Gastroesophageal sphincter (tissue), 4 donors: Measurements from ENCODE around the gene BATF3. TPM values are rescaled to one million over a fixed set of nuclear protein-coding genes. Genes with fewer than 3 reads are reported as not detected.

Experiments used
- ATAC-seq: fragments of 150-250 bp; one replicate; pipeline ENCODE4 v1.9.1; 2016; ENCODE audit warnings: mild to moderate bottlenecking, moderate library complexity
- H3K27ac ChIP-seq, 4 donors: fragments of 200-600 bp; sonication (generic) in 3 of 4; 1 replicate in 3 of 4; 2 replicates in 1 of 4; pipeline ENCODE4 v1.5.1; 2016 to 2019
- H3K27me3 ChIP-seq: fragments of 200-600 bp; sonication (generic); one replicate; pipeline ENCODE4 v1.5.1; 2019
- H3K36me3 ChIP-seq, 2 donors: fragments of 200-600 bp; sonication (generic); one replicate each; pipeline ENCODE4 v1.5.1; 2019; ENCODE audit warnings: control low read depth in 1 of 2
- H3K4me1 ChIP-seq, 3 donors: fragments of 200-600 bp; sonication (generic); 1 replicate in 2 of 3; 2 replicates in 1 of 3; pipeline ENCODE4 v1.5.1; 2016 to 2019; ENCODE audit warnings: control low read depth in 2 of 3
- H3K4me3 ChIP-seq, 2 donors: fragments of 200-600 bp; sonication (generic); one replicate each; pipeline ENCODE4 v1.5.1; 2019; ENCODE audit warnings: mild to moderate bottlenecking in 1 of 2, moderate library complexity in 1 of 2
- H3K9me3 ChIP-seq, 3 donors: fragments of 200-600 bp; sonication (generic); one replicate each; pipeline ENCODE4 v1.5.1; 2017 to 2019; ENCODE audit warnings: control low read depth in 2 of 3
- CTCF ChIP-seq, 4 experiments: fragments of 200-600 bp in 2 of 4; fragments of 450-650 bp in 2 of 4; sonication (generic) in 1 of 4; IDR thresholded peaks; one replicate each; pipeline ENCODE4 v1.5.1; 2017 to 2019; ENCODE audit warnings: antibody characterized with exemption in 4 of 4, mild to moderate bottlenecking in 2 of 4, moderate library complexity in 2 of 4
- EP300 ChIP-seq: sonication (generic); formaldehyde crosslinking; IDR thresholded peaks from one replicate; pipeline ENCODE4 v1.6.1; 2017; ENCODE audit warnings: antibody characterized with exemption, mild to moderate bottlenecking
- POLR2A ChIP-seq, 2 donors: fragments of 450-650 bp; IDR thresholded peaks; one replicate each; pipeline ENCODE4 v1.6.1; 2017; ENCODE audit warnings: antibody characterized with exemption in 2 of 2, mild to moderate bottlenecking in 2 of 2, moderate library complexity in 1 of 2
- POLR2AphosphoS5 ChIP-seq: sonication (generic); formaldehyde crosslinking; IDR thresholded peaks from one replicate; pipeline ENCODE4 v1.6.1; 2017; ENCODE audit warnings: antibody characterized with exemption
- WGBS, 2 donors: methylation state at CpG; one replicate each; pipeline ENCODE4 v1.1.5; 2018; ENCODE audit warnings: low coverage in 1 of 2; 5-methylcytosine and 5-hydroxymethylcytosine counted together
- total RNA-seq, 4 donors: library from RNA; depleted of rRNA; stranded (reverse); fragments of >200 nt; gene quantifications; one replicate each; pipeline ENCODE4 v1.1.0, GENCODE V29; 2016

The BATF3 gene
- total RNA-seq, 4 donors from 2014 or later, result 0.31 to 3.9 (median 3.7) TPM

GRCh38 chr1:212688341-212689047 is 11.1 kb downstream of the BATF3 start:
- no peaks in the 10 kb centered on the region for H3K4me1 ChIP-seq
- peaks cover 13% of the 10 kb centered on the region for H3K27me3 ChIP-seq
- no peaks in the 10 kb centered on the region for H3K9me3 ChIP-seq
- H3K4me3 ChIP-seq, result no peak overlapping the region
- TF ChIP-seq POLR2A (IDR thresholded peaks at IDR 0.05), result no peak
- no peak for TF ChIP-seq CTCF (IDR thresholded peaks at IDR 0.05)
- TF ChIP-seq EP300, result no peak
- no peak for TF ChIP-seq POLR2AphosphoS5
- no peak overlapping the region for H3K27ac ChIP-seq
- ATAC-seq, result no peak
- WGBS, 2 donors, result 59 to 73% methylated on average over 2 to 7 of the region's 7 CpGs
- no peaks in the 10 kb centered on the region for H3K36me3 ChIP-seq

GRCh38 chr1:212687811-212688210 is 11.8 kb downstream of the BATF3 start:
- no peak for TF ChIP-seq EP300
- no peak for TF ChIP-seq POLR2A (IDR thresholded peaks at IDR 0.05)
- no peak for TF ChIP-seq CTCF (IDR thresholded peaks at IDR 0.05)
- no peak for TF ChIP-seq POLR2AphosphoS5
- Histone ChIP-seq H3K36me3 (no peaks in the 10 kb centered on the region), H3K27ac (no peak overlapping the region), H3K4me3 (no peak overlapping the region), H3K4me1 (no peaks in the 10 kb centered on the region), H3K9me3 (no peaks in the 10 kb centered on the region), H3K27me3 (peaks cover 6% of the 10 kb centered on the region)
- WGBS, 2 donors, result 78 to 87% methylated on average over 1 to 2 of the region's 2 CpGs
- ATAC-seq, result no peak

- no peak overlapping the region for H3K27ac ChIP-seq
- H3K4me3 ChIP-seq, result no peak overlapping the region
- whole genome bisulfite sequencing, 2 donors, result 91% methylated on average over 6 of the region's 11 CpGs; no CpG with 5 or more reads in 1 of the 2 donors
- H3K4me1 ChIP-seq, result no peaks in the 10 kb centered on the region
- no peaks in the 10 kb centered on the region for H3K36me3 ChIP-seq
- TF ChIP-seq EP300 (no peak), POLR2A (IDR thresholded peaks at IDR 0.05) (no peak), POLR2AphosphoS5 (no peak), CTCF (IDR thresholded peaks at IDR 0.05) (no peak)
- H3K9me3 ChIP-seq, result no peaks in the 10 kb centered on the region
- no peaks in the 10 kb centered on the region for H3K27me3 ChIP-seq
- ATAC-seq, result no peak
These were observed 13.0 kb downstream of the BATF3 start for GRCh38 chr1:212686591-212686990.

- H3K4me1 ChIP-seq, result no peaks in the 10 kb centered on the region
- 100% methylated on average over 2 of the region's 3 CpGs for WGBS, 2 donors
- H3K9me3 ChIP-seq, result no peaks in the 10 kb centered on the region
- H3K4me3 ChIP-seq, result no peak overlapping the region
- no peak for ATAC-seq
- H3K27me3 ChIP-seq, result no peaks in the 10 kb centered on the region
- no peaks in the 10 kb centered on the region for H3K36me3 ChIP-seq
- no peak overlapping the region for H3K27ac ChIP-seq
- TF ChIP-seq CTCF (IDR thresholded peaks at IDR 0.05), result no peak
- no peak for TF ChIP-seq EP300
- TF ChIP-seq POLR2A (IDR thresholded peaks at IDR 0.05), result no peak
- TF ChIP-seq POLR2AphosphoS5, result no peak
These were observed 13.6 kb downstream of the BATF3 start for GRCh38 chr1:212686069-212686468.

GRCh38 chr1:212685429-212685828 is 14.2 kb downstream of the BATF3 start:
- no peaks in the 10 kb centered on the region for H3K36me3 ChIP-seq
- WGBS, 2 donors, result 20% methylated on average over 2 of the region's 2 CpGs; no CpG with 5 or more reads in 1 of the 2 donors
- H3K9me3 ChIP-seq, result no peaks in the 10 kb centered on the region
- H3K27ac ChIP-seq, result no peak overlapping the region
- no peak overlapping the region for H3K4me3 ChIP-seq
- H3K27me3 ChIP-seq, result no peaks in the 10 kb centered on the region
- TF ChIP-seq POLR2A (IDR thresholded peaks at IDR 0.05) (no peak), POLR2AphosphoS5 (no peak), CTCF (IDR thresholded peaks at IDR 0.05) (no peak), EP300 (no peak)
- ATAC-seq, result no peak
- no peaks in the 10 kb centered on the region for H3K4me1 ChIP-seq
